AG09319 (cell line): ENCODE data around the gene YTHDF1.

Experiments used
- DNase-seq: peaks from one replicate; pipeline ENCODE4 v3.0.0-alpha.2; 2010; ENCODE audit warnings: low read depth; ENCODE audit errors: extremely low read depth
- CTCF ChIP-seq: IDR thresholded peaks from 2 replicates; pipeline ENCODE4 v1.5.1; 2011; ENCODE audit warnings: low read depth, mild to moderate bottlenecking, inconsistent platforms, low read length, moderate library complexity

The YTHDF1 gene

GRCh38 chr20:63260521-63260920 is 44.6 kb upstream of the YTHDF1 start:
- TF ChIP-seq CTCF: no peak
- DNase-seq: no peak

- TF ChIP-seq CTCF: no peak
- DNase-seq: no peak
These were observed 44.0 kb upstream of the YTHDF1 start for GRCh38 chr20:63259734-63260460.

- TF ChIP-seq CTCF: no peak
- DNase-seq: no peak
These were observed 42.9 kb upstream of the YTHDF1 start for GRCh38 chr20:63258781-63259180.

- TF ChIP-seq CTCF: no peak
- no peak for DNase-seq
These were observed 41.7 kb upstream of the YTHDF1 start for GRCh38 chr20:63257629-63258028.

- no peak for TF ChIP-seq CTCF
- no peak for DNase-seq
These were observed 41.0 kb upstream of the YTHDF1 start for GRCh38 chr20:63256954-63257353.

- no peak for DNase-seq
- TF ChIP-seq CTCF: no peak
These were observed 40.2 kb upstream of the YTHDF1 start for GRCh38 chr20:63255931-63256704.
